GM12878 (cell line): ENCODE measurements around the gene AMPD2. TPM values are rescaled to one million over a fixed set of nuclear protein-coding genes. Genes with fewer than 3 reads are reported as not detected.
A peak's percentile ranks its signal among the peaks of the same experiment; 100 is the strongest.

Experiments used
- BMI1 ChIP-seq: fragments of 450-650 bp; IDR thresholded peaks from 2 replicates; pipeline ENCODE4 v1.6.1; 2016; ENCODE audit warnings: mild to moderate bottlenecking, moderate library complexity, borderline replicate concordance
- CEBPB ChIP-seq, 2 experiments: fragments of 150-350 bp in 1 of 2; IDR thresholded peaks; 2 replicates each; pipeline ENCODE4 v1.6.1; 2012 to 2014; ENCODE audit warnings: low read depth in 2 of 2, low read length in 2 of 2, borderline replicate concordance in 1 of 2, inconsistent platforms in 1 of 2
- EED ChIP-seq: sonication (generic); IDR thresholded peaks from 2 replicates; pipeline ENCODE4 v1.6.1; 2016; ENCODE audit warnings: antibody characterized with exemption, low read depth
- ETV6 ChIP-seq, 2 experiments: fragments of 450-650 bp in 1 of 2; IDR thresholded peaks in 1 of 2; conservative IDR thresholded peaks in 1 of 2; 2 replicates each; pipeline ENCODE4 v1.6.1; 2014; ENCODE audit warnings: antibody characterized with exemption in 1 of 2, borderline replicate concordance in 1 of 2, low read depth in 1 of 2, mild to moderate bottlenecking in 1 of 2, moderate library complexity in 1 of 2
- HSF1 ChIP-seq: fragments of 150-350 bp; IDR thresholded peaks from 2 replicates; pipeline ENCODE4 v1.6.1; 2014; ENCODE audit warnings: mild to moderate bottlenecking, low read depth, low read length
- KAT2A ChIP-seq: conservative IDR thresholded peaks from 2 replicates; pipeline ENCODE4 v1.6.1; 2011; ENCODE audit warnings: low read depth, low read length; ENCODE audit not compliant: control insufficient read depth
- MEF2B ChIP-seq: fragments of 450-650 bp; IDR thresholded peaks from 2 replicates; pipeline ENCODE4 v1.6.1; 2018; ENCODE audit warnings: mild to moderate bottlenecking, moderate library complexity; ENCODE audit not compliant: partially characterized antibody, poor library complexity, severe bottlenecking
- MLLT1 ChIP-seq: fragments of 450-650 bp; IDR thresholded peaks from 2 replicates; pipeline ENCODE4 v1.6.1; 2016; ENCODE audit warnings: mild to moderate bottlenecking
- NFIC ChIP-seq: IDR thresholded peaks from 2 replicates; pipeline ENCODE4 v1.6.1; 2012; ENCODE audit warnings: low read depth, mild to moderate bottlenecking, inconsistent platforms, low read length, moderate library complexity
- NFYB ChIP-seq: IDR thresholded peaks from 2 replicates; pipeline ENCODE4 v1.6.1; 2011; ENCODE audit warnings: low read depth, mild to moderate bottlenecking, low read length, improper control_type of control experiment, moderate library complexity; ENCODE audit not compliant: insufficient read depth
- NR2C1 ChIP-seq: fragments of 450-650 bp; IDR thresholded peaks from 2 replicates; pipeline ENCODE4 v1.6.1; 2017; ENCODE audit warnings: antibody characterized with exemption, mild to moderate bottlenecking, moderate library complexity
- PKNOX1 ChIP-seq: fragments of 450-650 bp; IDR thresholded peaks from 2 replicates; pipeline ENCODE4 v1.6.1; 2016; ENCODE audit warnings: mild to moderate bottlenecking
- PML ChIP-seq: IDR thresholded peaks from 2 replicates; pipeline ENCODE4 v1.6.1; 2012; ENCODE audit warnings: low read length, inconsistent platforms
- POLR2AphosphoS2 ChIP-seq: IDR thresholded peaks from 2 replicates; pipeline ENCODE4 v1.6.1; 2011; ENCODE audit warnings: low read depth, mild to moderate bottlenecking, low read length, improper control_type of control experiment, moderate library complexity
- RELB ChIP-seq: fragments of 450-650 bp; IDR thresholded peaks from 2 replicates; pipeline ENCODE4 v1.6.1; 2017; ENCODE audit warnings: low read depth, mild to moderate bottlenecking, moderate library complexity
- SIN3A ChIP-seq: IDR thresholded peaks from 2 replicates; pipeline ENCODE4 v1.6.1; 2012; ENCODE audit warnings: low read depth, low read length, improper control_type of control experiment
- SIX5 ChIP-seq: IDR thresholded peaks from 2 replicates; pipeline ENCODE4 v1.6.1; 2011; ENCODE audit warnings: mild to moderate bottlenecking, low read depth, low read length, moderate library complexity; ENCODE audit not compliant: severe bottlenecking
- SMAD1 ChIP-seq: fragments of 450-650 bp; IDR thresholded peaks from 2 replicates; pipeline ENCODE4 v1.6.1; 2018; ENCODE audit warnings: mild to moderate bottlenecking, low read depth; ENCODE audit not compliant: partially characterized antibody
- TAF1 ChIP-seq: IDR thresholded peaks from 2 replicates; pipeline ENCODE4 v1.6.1; 2011; ENCODE audit warnings: mild to moderate bottlenecking, low read depth, low read length, borderline replicate concordance
- TCF3 ChIP-seq: IDR thresholded peaks from 2 replicates; pipeline ENCODE4 v1.6.1; 2012; ENCODE audit warnings: low read depth, mild to moderate bottlenecking, low read length, borderline replicate concordance; ENCODE audit not compliant: insufficient read depth
- ZNF622 ChIP-seq: fragments of 450-650 bp; IDR thresholded peaks from 2 replicates; pipeline ENCODE4 v1.6.1; 2017; ENCODE audit warnings: mild to moderate bottlenecking, inconsistent platforms
- polyA plus RNA-seq, 11 experiments: library from polyadenylated mRNA; depleted of rRNA in 4 of 11; unstranded in 6 of 11; stranded (reverse) in 5 of 11; fragments of >200 nt; fragmentation: Nextera tagmentation in 4 of 11; fragmentation: Illumina TruSeq in 1 of 11; extraction: Ambion mirVana in 4 of 11; extraction: Trizol in 1 of 11; gene quantifications; 1 replicate in 1 of 11; 2 replicates in 10 of 11; pipeline versions ENCODE4 v1.2.1 to v1.2.3, GENCODE V29; 2011 to 2016; ENCODE audit warnings: inconsistent platforms in 2 of 11, missing spikeins in 2 of 11, low read depth in 1 of 11
- total RNA-seq, 4 experiments: library from RNA; depleted of rRNA in 3 of 4; stranded (reverse); fragments of >200 nt in 3 of 4; fragmentation: Illumina TruSeq in 1 of 4; extraction: Trizol in 1 of 4; gene quantifications; 2 replicates each; pipeline versions ENCODE4 v1.2.1 to v1.2.3, GENCODE V29; 2013 to 2021
- TF ChIP-seq, protein P1 (sequence below): IDR thresholded peaks from 2 replicates; pipeline ENCODE4 v1.6.1; 2012; ENCODE audit warnings: low read length, inconsistent platforms

The AMPD2 gene
- total and polyA plus RNA-seq, 10 of the 15 experiments (the other 5 are each of a cell fraction or from before 2014, with no cell fraction given): 2.0 to 75.9 (median 31.3) TPM

- no peak for TF ChIP-seq SIN3A
- TF ChIP-seq PML: no peak
- peak; percentile 99 for TF ChIP-seq MEF2B
- TF ChIP-seq RELB: peak; percentile 27; the same call in 1 of the 2 replicates
- TF ChIP-seq HSF1: no peak
- TF ChIP-seq TCF3: no peak
- peak; percentile 55 for TF ChIP-seq PKNOX1
- TF ChIP-seq, protein P1, sequence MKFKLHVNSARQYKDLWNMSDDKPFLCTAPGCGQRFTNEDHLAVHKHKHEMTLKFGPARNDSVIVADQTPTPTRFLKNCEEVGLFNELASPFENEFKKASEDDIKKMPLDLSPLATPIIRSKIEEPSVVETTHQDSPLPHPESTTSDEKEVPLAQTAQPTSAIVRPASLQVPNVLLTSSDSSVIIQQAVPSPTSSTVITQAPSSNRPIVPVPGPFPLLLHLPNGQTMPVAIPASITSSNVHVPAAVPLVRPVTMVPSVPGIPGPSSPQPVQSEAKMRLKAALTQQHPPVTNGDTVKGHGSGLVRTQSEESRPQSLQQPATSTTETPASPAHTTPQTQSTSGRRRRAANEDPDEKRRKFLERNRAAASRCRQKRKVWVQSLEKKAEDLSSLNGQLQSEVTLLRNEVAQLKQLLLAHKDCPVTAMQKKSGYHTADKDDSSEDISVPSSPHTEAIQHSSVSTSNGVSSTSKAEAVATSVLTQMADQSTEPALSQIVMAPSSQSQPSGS: no peak
- TF ChIP-seq NR2C1: peak; percentile 37; the same call in 1 of the 2 replicates
- no peak for TF ChIP-seq POLR2AphosphoS2
- no peak for TF ChIP-seq CEBPB (IDR thresholded peaks at IDR 0.05; ENCODE audit: borderline replicate concordance in 1 of 2, low read depth in 2 of 2, low read length in 2 of 2)
- TF ChIP-seq KAT2A: no peak
- no peak for TF ChIP-seq ZNF622
- no peak for TF ChIP-seq SMAD1
- TF ChIP-seq SIX5: no peak
- TF ChIP-seq EED: no peak
- no peak for TF ChIP-seq ETV6 (conservative IDR thresholded peaks at IDR 0.05 in 1 of 2, IDR thresholded peaks at IDR 0.05 in 1 of 2; ENCODE audit: borderline replicate concordance in 1 of 2, low read depth in 1 of 2)
- TF ChIP-seq NFYB: no peak
- TF ChIP-seq NFIC: no peak
- TF ChIP-seq TAF1: no peak
- no peak for TF ChIP-seq MLLT1
- no peak for TF ChIP-seq BMI1
These were observed 36.2 kb downstream of the AMPD2 start, which contains the start of gene GSTM4 (continued) for GRCh38 chr1:109655615-109656519.
